HCT116 (cell line): ENCODE data around the gene MAN1A1. TPM values are rescaled to one million over a fixed set of nuclear protein-coding genes. Genes with fewer than 3 reads are reported as not detected.

Experiments used
- ATAC-seq: fragments of 200-7000 bp; cut with Tn5 transposase; 2 replicates; pipeline ENCODE4 v1.9.1; 2020; ENCODE audit warnings: mild to moderate bottlenecking, moderate library complexity
- BruUV-seq: library from RNA; stranded (reverse); fragments of 400-500 nt; replicated peaks from 2 replicates; lab custom pipeline; 2021; lab: Mats Ljungman, UMichigan
- CTCF ChIA-PET: fragments of 300-600 bp; sonication (Branson Sonifier 250); formaldehyde crosslinking; loops from one replicate; lab custom pipeline; 2021; ENCODE audit warnings: antibody characterized with exemption; lab: Charles Lee
- POLR2A ChIA-PET: fragments of 300-600, 350-600 bp; sonication (Branson Sonifier 250); formaldehyde crosslinking; loops from one replicate; lab custom pipeline; 2021; ENCODE audit warnings: antibody characterized with exemption; lab: Charles Lee
- RAD21 ChIA-PET, 2 experiments: fragments of 300-600 bp; sonication (Branson Sonifier 250); formaldehyde crosslinking; loops; one replicate each; lab custom pipeline; 2023; ENCODE audit warnings: low total read pairs in 2 of 2; ENCODE audit not compliant: uncharacterized antibody in 2 of 2, unreplicated experiment in 2 of 2, low non-redundant PET in 1 of 2; lab: Charles Lee
- DNase-seq: peaks from one replicate; pipeline ENCODE4 v3.0.0-alpha.2; 2010; ENCODE audit warnings: low read depth, low spot score
- H2AFZ ChIP-seq: fragments of 200-600 bp; shearing (Covaris generic), sonication (generic); 2 replicates; pipeline ENCODE4 v1.6.1; 2017; ENCODE audit warnings: low read depth, mixed run types, mixed read lengths, antibody characterized with exemption, low read length; ENCODE audit not compliant: poor library complexity, severe bottlenecking
- H3K27ac ChIP-seq: 2 replicates; pipeline ENCODE4 v1.5.1; 2012; ENCODE audit warnings: low read depth, low read length
- H3K27me3 ChIP-seq: fragments of 200-600 bp; sonication (generic); 2 replicates; pipeline ENCODE4 v1.6.1; 2016; ENCODE audit warnings: mixed run types, low read length, mixed read lengths; ENCODE audit not compliant: insufficient read depth
- H3K36me3 ChIP-seq, 2 experiments: fragments of 200-500 bp in 1 of 2; fragments of 200-600 bp in 1 of 2; sonication (Bioruptor generic) in 1 of 2; sonication (generic) in 1 of 2; 2 replicates each; pipeline versions ENCODE4 v1.5.1 to v1.6.1; 2014 to 2016; ENCODE audit warnings: low read length in 2 of 2, inconsistent platforms in 1 of 2, mixed read lengths in 1 of 2, mixed run types in 1 of 2; ENCODE audit not compliant: insufficient read depth in 2 of 2, control insufficient read depth in 1 of 2
- H3K4me1 ChIP-seq, 2 experiments: fragments of 200-600 bp in 1 of 2; sonication (generic) in 1 of 2; 2 replicates each; pipeline versions ENCODE4 v1.5.1 to v1.6.1; 2012 to 2017; ENCODE audit warnings: low read length in 2 of 2, inconsistent platforms in 1 of 2, mild to moderate bottlenecking in 1 of 2, mixed read lengths in 1 of 2, mixed run types in 1 of 2, moderate library complexity in 1 of 2; ENCODE audit not compliant: insufficient read depth in 2 of 2, control insufficient read depth in 1 of 2
- H3K4me2 ChIP-seq: fragments of 200-600 bp; sonication (generic); 2 replicates; pipeline ENCODE4 v1.6.1; 2017; ENCODE audit warnings: mixed run types, low read length, mixed read lengths
- H3K4me3 ChIP-seq, 2 experiments: fragments of 200-600 bp in 1 of 2; sonication (generic) in 1 of 2; replicated peaks in 1 of 2; 2 replicates each; pipeline ENCODE4 v1.5.1; 2011 to 2016; ENCODE audit warnings: low read length in 2 of 2, control low read depth in 1 of 2, low read depth in 1 of 2, mild to moderate bottlenecking in 1 of 2, mixed read lengths in 1 of 2, mixed run types in 1 of 2
- H3K79me2 ChIP-seq: fragments of 200-600 bp; sonication (generic); 2 replicates; pipeline ENCODE4 v1.6.1; 2017; ENCODE audit warnings: mild to moderate bottlenecking, mixed run types, low read length, moderate library complexity, mixed read lengths; ENCODE audit not compliant: insufficient read depth
- H3K9ac ChIP-seq: fragments of 200-600 bp; sonication (generic); 2 replicates; pipeline ENCODE4 v1.6.1; 2016; ENCODE audit warnings: low read length, mixed read lengths
- H3K9me2 ChIP-seq: fragments of 200-600 bp; sonication (generic), shearing (Covaris generic); 2 replicates; pipeline ENCODE4 v1.6.1; 2017; ENCODE audit warnings: mixed run types, mild to moderate bottlenecking, moderate library complexity; ENCODE audit not compliant: insufficient read depth
- H3K9me3 ChIP-seq, 2 experiments: fragments of 200-500 bp in 1 of 2; fragments of 200-600 bp in 1 of 2; sonication (Bioruptor generic) in 1 of 2; sonication (generic) in 1 of 2; 2 replicates each; pipeline ENCODE4 v1.6.1; 2014 to 2017; ENCODE audit warnings: low read length in 2 of 2, mixed read lengths in 2 of 2, inconsistent platforms in 1 of 2, low read depth in 1 of 2, mild to moderate bottlenecking in 1 of 2, mixed run types in 1 of 2, moderate library complexity in 1 of 2; ENCODE audit not compliant: control insufficient read depth in 1 of 2, insufficient read depth in 1 of 2
- H4K20me1 ChIP-seq: fragments of 200-600 bp; sonication (generic), shearing (Covaris generic); 2 replicates; pipeline ENCODE4 v1.6.1; 2017; ENCODE audit warnings: mixed run types, mild to moderate bottlenecking, moderate library complexity; ENCODE audit not compliant: insufficient read depth
- CTCF ChIP-seq, 3 experiments: fragments of 200-600 bp in 1 of 3; sonication (generic) in 1 of 3; IDR thresholded peaks in 2 of 3; conservative IDR thresholded peaks in 1 of 3; 2 replicates each; pipeline ENCODE4 v1.5.1; 2012 to 2017; ENCODE audit warnings: low read depth in 2 of 3, low read length in 2 of 3, antibody characterized with exemption in 1 of 3, borderline replicate concordance in 1 of 3, control low read depth in 1 of 3, mild to moderate bottlenecking in 1 of 3, mixed read lengths in 1 of 3, mixed run types in 1 of 3, moderate library complexity in 1 of 3; ENCODE audit not compliant: insufficient read depth in 1 of 3
- EZH2 ChIP-seq: fragments of 200-600 bp; sonication (generic); IDR thresholded peaks from 2 replicates; pipeline ENCODE4 v1.6.1; 2017; ENCODE audit warnings: antibody characterized with exemption, mixed run types
- POLR2A ChIP-seq: IDR thresholded peaks from 2 replicates; pipeline ENCODE4 v1.7.0; 2011; ENCODE audit warnings: borderline replicate concordance; ENCODE audit not compliant: insufficient read depth, insufficient read length; ENCODE audit errors: extremely low read depth
- POLR2AphosphoS5 ChIP-seq: IDR thresholded peaks from 2 replicates; pipeline ENCODE4 v1.6.1; 2011; ENCODE audit warnings: mild to moderate bottlenecking, low read depth, low read length, moderate library complexity
- TCF7L2 ChIP-seq: IDR thresholded peaks from 2 replicates; pipeline ENCODE4 v1.7.0; 2011; ENCODE audit warnings: borderline replicate concordance, inconsistent platforms; ENCODE audit not compliant: insufficient read depth, insufficient read length; ENCODE audit errors: extremely low read depth
- ZBTB33 ChIP-seq: IDR thresholded peaks from 2 replicates; pipeline ENCODE4 v1.6.1; 2011; ENCODE audit warnings: mild to moderate bottlenecking, low read length, moderate library complexity; ENCODE audit not compliant: insufficient replicate concordance; ENCODE audit errors: extremely low read depth
- intact Hi-C: fragments of 100-400 bp; cut with micrococcal nuclease; formaldehyde crosslinking; loops from 2 replicates; pipeline ENCODE4 v1.10.0; 2022
- total RNA-seq: library from RNA; stranded (reverse); gene quantifications from one replicate; pipeline ENCODE4 v1.2.1, GENCODE V29; 2021; ENCODE audit not compliant: unreplicated experiment

MAN1A1 gene
- total RNA-seq, 1 experiment from 2014 or later, result 46.0 TPM

- TF ChIP-seq TCF7L2, result no peak
- TF ChIP-seq, all 23 proteins: peak for 0
These were observed 46.2 kb downstream of the MAN1A1 start (continued) for GRCh38 chr6:119303164-119303887.

DNA sequence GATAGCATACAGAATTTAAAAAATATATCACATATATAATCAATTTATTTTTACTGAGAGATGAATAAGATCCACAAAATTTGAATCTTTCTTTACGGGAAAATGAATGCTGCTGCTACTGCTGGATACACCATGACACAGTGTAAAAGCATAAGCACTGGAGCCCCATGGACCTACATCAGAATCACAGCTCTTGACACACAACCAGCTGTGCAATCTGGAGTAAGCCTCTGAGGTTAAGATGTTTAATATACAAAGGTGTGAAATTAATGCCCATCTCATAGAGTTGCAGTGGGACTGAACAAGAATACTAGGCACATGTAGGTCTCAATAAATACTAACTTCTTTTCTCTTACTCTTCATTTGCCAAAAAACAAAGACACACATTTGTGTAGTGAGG is 48.1 kb downstream of the MAN1A1 start:
- H3K4me2 ChIP-seq, result no peak overlapping the region
- ChIA-PET CTCF (no interaction called here), POLR2A (no interaction called here), RAD21 (no interaction called here)
- H3K4me1 ChIP-seq, result no peaks in the 10 kb centered on the region
- no peak for ATAC-seq
- peaks cover 2 to 28% of the 10 kb centered on the region in 2 experiments; a peak in 2 of 4 replicates for H3K36me3 ChIP-seq
- H3K4me3 ChIP-seq, result no peak overlapping the region
- H3K9ac ChIP-seq, result no peak overlapping the region
- H3K27me3 ChIP-seq, result no peaks in the 10 kb centered on the region
- no peaks in the 10 kb centered on the region for H3K9me2 ChIP-seq
- H3K79me2 ChIP-seq, result no peaks in the 10 kb centered on the region
- no peak for DNase-seq
- H4K20me1 ChIP-seq, result no peaks in the 10 kb centered on the region
- TF ChIP-seq EZH2, result no peak
- no peak for TF ChIP-seq POLR2A
- no peak for TF ChIP-seq POLR2AphosphoS5
- no peak for TF ChIP-seq ZBTB33
- TF ChIP-seq CTCF (IDR thresholded peaks at IDR 0.05 in 2 of 3, conservative IDR thresholded peaks at IDR 0.05 in 1 of 3; ENCODE audit: borderline replicate concordance in 1 of 3, insufficient read depth in 1 of 3, low read depth in 2 of 3, low read length in 2 of 3), result no peak
- intact Hi-C loops, result no loop called here
- BruUV-seq, result no TSS peak
- no peak overlapping the region for H2AFZ ChIP-seq
- no peaks in the 10 kb centered on the region for H3K9me3 ChIP-seq
- no peak overlapping the region for H3K27ac ChIP-seq
